ENCODE measurements around the gene GGCX.
"Not testable (repeated sequence)": the region's sequence is repeated elsewhere in the genome, so short reads cannot be mapped to it uniquely, and the experiment has no call there.

GGCX gene

DNA sequence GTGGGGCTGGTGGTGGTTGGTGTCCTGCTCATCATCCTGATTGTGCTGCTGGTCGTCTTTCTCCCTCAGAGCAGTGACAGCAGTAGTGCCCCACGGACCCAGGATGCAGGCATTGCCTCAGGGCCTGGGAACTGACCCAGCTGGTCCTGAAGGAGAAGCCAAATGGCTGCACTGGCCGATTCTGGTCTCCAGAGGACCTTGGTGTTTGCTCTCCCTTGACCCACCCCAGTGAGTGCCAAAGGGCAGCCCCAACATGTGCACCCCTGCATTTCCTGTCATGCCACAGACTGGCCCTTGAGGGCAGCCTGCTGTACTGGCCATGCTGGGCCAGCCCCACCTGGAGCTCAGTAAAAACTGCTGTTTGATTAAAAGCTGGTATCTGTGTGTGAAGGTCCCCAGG lies 31.7 kb upstream of the GGCX start:
- no peak for DNase-seq

DNA sequence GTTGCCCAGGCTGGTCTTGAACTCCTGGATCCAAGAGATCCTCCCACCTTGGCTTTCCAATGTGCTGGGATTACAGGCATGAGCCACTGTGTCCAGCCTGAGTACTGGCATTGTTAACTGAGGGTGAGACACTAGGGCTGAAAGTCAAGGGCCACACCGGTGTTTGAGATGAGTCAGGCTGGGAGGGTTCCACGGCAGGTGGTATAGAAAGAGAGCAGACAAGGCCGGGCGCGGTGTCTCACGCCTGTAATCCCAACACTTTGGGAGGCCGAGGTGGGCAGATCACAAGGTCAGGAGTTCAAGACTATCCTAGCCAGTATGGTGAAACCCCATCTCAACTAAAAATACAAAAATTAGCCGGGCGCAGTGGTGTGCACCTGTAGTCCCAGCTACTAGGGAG lies 31.0 kb upstream of the GGCX start:
- not testable (repeated sequence) for DNase-seq

- DNase-seq: no peak
Measured at GRCh38 chr2:85591563-85591962, 30.3 kb upstream of the GGCX start.

- no peak for DNase-seq
Measured at GRCh38 chr2:85590950-85591349, 29.7 kb upstream of the GGCX start.

DNA sequence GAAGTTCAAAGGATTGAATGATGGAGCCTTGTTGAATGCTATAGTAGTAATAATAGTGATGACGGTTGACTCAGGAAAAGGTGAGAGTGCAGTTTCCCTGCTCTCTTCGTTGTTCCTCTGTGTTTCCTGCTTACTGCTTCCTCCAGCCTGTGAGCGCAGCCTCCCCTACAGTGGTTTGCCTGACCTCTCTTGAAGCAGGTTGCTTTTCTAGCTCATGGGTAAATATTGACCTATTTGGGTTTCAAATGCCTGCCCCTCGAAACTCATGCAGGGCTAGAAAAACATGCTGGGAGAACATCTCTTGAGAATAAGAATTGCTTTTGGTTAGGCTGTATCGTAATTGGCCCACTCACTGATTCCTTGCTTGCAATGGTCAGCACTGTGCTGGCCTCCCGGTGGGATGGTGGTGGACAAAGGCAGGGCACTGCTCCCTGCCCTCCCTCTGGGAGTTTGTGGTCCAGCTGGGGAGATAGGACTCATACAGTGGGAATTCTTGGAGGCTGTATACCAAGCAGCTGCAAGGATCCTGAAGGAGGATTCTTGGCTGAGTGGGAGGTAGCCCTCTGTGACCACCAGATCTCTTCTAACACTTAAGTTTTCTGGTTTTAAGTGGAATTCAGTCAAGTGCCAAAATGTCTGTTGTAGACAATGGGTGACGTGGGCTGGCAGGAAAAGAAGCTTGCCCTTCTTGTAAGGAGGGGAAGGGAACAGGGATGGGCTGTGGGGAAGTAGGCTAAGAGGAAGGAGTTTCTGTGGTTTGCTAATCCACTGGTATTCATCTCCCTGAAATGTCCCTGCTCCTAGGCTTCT lies 28.9 kb upstream of the GGCX start:
- no peak for DNase-seq

DNA sequence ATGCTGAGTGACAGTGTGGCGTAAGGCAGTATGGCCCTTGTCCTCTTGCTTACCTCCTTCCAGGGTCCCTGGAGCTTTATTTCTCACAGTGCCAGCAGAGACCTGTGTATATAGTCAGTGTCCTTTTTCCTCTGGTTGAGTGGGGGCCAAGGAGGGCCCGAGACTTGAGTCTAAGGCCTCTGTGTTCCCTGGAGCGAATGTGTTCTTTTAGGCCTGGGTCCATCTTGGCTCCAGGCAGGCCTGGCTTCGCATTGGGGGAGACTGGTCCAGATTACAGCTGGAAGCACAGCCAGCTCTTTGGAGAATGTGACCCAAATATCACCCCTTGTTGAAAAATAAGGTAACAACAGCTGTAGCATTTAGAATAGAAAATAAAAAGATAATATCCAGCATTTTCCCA lies 27.9 kb upstream of the GGCX start:
- DNase-seq: no peak

DNA sequence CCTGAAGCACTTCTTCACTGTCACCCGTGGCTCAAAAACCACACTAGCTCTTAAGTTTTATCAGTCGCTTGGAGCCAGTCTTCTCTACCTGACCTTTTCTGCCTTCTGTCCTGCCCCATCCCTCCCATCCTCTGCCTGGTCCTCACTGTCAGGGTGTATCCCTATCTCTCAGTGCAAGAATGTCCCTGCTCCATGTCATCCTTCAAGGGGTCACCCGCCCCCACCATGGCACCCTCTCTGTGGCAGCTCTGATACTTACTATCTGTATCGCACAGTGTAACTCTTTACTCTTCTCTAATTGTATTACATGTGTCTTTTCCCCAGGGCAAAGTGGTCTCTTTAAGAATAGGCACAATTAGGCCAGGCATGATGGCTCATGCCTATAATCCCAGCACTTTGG lies 27.4 kb upstream of the GGCX start:
- DNase-seq: no peak

- no peak for DNase-seq
Measured at GRCh38 chr2:85588236-85588635, 26.9 kb upstream of the GGCX start.

DNA sequence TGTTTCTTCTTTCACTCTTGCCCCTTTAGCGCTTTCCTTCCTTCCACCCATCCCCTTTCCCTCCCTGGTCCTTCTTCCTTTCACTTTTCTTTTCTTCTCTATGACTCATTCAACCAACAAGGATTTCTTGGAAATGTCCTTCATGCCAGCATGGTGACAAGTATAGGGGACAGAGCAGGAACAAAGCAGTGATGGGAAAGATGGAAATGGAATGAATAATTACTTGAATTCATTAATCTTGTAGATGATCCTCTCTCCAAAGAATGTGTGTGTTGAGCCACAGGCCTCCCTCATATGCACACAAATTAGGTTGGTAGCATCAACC lies 24.4 kb upstream of the GGCX start:
- no peak for DNase-seq

DNA sequence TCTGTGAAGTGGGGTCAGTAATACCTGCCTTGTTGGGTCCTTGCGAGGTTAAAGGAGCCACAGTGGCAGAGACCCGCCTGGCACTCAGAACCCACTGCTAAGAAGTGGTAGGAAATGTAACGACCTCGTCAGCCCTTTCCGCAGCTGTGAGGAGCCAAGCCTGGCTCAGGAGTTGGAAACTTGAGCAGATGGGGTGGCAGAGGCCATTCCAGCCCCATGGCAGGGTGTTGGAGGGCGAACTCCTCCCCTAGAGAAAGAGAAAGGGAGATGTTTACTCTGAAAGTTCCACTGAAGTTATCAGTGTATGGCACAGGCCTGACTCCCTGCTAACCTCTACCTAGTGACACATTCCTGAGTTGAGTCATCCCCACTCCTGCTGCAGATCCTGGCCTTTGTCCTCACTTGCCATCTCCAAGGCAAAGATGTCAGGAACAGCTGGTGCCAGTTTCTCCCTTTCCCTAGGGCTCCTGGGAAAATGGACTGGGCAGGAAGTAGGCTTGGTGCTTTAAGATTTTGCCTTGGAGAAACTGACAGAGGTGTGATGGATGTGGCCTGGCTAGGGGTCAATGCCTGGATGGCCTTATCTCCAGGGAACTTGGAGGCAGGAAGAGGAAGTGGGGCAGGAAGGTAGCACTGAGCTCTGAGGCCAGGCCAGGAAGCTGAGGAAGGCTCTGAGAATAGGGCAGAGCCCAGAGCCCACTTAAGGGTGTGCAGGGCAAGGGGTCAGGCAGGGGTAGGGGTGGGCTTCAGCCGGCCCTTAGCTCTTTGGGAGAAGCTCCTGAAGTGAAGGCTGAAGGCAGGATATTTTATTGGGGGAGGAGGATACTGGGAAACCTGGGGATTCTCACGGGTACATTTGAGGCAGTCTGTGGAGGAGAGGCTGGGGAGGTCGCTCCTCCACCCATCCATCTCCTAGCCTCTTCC lies 23.8 kb upstream of the GGCX start:
- DNase-seq: no peak

GRCh38 chr2:85584354-85584856 lies 23.1 kb upstream of the GGCX start, which contains the start of gene VAMP5:
Gene VAMP5, plus strand, starts transcription at chr2:85584431. Its CDS starts 60 bp downstream, at chr2:85584491.
- DNase-seq: no peak

GRCh38 chr2:85583667-85584353 lies 22.5 kb upstream of the GGCX start:
- DNase-seq: no peak

DNA sequence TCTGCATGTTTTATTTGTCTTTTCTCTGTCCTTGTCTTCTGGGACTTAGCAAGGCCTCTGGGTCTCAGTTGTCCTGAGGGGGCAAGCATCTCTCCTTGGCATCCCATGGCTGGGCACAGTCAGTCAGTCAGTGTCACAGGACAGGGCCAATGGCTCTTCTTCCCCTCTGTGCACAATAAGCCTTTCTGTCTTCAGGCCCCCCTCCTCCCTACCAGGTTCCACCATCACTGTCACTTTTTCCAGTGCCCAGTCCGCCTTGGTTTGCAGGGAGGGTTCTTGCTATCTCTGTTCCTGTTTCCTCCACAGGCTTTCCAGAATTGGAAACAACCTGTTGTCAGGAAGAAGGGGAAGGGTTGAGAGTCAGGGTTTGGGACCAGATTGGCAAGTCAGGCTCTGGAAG lies 21.2 kb upstream of the GGCX start:
- no peak for DNase-seq

DNA sequence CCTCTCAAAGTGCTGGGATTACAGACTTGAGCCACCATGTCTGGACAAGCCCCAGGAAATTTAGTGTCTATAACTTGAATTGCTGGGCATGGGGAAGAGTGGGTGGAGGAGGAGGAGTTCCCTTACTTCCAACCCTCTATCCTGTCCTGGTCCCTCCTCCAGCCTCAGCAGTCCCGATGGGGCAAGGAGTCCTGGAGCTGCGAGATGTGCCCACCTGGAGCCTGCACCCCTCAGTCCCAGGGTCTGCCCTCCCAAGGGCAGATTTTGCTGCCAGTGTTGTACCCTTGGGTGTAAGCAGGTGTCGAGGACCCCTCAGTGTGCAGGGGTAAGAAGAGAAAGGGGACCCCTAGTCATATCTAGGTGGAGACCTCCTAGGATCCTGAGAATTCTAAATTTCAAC lies 18.9 kb upstream of the GGCX start:
- DNase-seq: no peak

DNA sequence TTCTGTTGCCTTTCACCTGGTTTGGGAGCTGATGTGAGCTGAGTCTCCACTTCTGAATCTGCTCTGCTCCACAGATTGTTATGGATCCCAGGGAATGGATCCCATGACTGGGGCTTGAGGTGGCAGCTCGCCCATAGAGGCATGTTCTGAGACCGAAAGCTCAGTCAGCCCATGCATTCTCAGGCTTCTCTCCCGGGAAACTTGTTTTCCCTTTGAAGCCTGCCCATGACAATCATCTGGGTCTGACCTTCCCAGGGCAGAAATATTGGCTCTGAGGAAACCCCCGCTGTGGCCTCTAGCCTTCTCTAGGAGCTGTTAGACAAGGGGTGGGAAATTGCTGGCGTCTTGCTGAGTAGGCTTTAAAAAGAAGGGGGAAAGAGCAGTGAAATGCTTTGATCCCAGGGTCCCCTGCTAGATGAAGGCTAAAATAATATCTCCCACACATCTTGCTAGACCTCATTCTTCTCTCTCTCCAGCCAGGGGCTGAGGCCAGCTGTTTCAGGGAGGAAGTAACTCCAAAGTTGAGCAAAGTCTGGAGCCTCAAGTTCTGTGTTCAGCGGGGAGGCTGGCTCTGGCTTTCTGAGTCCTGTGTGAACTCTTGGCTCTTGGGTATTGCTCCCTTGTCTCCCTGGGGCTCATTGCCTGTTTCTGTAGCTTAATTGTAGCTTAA lies 18.1 kb upstream of the GGCX start:
- DNase-seq: no peak

GRCh38 chr2:85578243-85579180 lies 17.2 kb upstream of the GGCX start:
- DNase-seq: no peak

GRCh38 chr2:85577386-85578242 lies 16.3 kb upstream of the GGCX start, which contains the start of gene VAMP8:
Gene VAMP8, plus strand, starts transcription at chr2:85577586. Its CDS starts 61 bp downstream, at chr2:85577647.
- DNase-seq: no peak

GRCh38 chr2:85577063-85577385 lies 15.7 kb upstream of the GGCX start:
- no peak for DNase-seq

DNA sequence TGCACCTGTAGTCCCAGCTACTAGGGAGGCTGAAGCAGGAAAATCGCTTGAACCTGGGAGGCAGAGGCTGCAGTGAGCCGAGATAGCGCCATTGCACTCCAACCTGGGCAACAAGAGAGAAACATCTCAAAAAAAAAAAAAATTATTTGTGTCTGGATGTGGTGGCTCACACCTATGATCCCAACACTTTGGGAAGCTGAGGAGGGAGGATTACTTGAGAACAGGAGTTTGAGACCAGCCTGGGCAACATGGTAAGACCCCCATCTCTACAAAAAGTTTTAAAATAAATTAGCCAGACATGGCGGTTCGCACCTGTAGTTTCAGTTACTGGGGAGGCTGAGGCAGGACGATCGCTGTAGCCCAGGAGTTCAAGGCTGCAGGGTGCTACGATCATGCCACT lies 14.4 kb upstream of the GGCX start:
- no peak for DNase-seq

GRCh38 chr2:85566265-85566664 lies 5.0 kb upstream of the GGCX start:
- DNase-seq: no peak

DNA sequence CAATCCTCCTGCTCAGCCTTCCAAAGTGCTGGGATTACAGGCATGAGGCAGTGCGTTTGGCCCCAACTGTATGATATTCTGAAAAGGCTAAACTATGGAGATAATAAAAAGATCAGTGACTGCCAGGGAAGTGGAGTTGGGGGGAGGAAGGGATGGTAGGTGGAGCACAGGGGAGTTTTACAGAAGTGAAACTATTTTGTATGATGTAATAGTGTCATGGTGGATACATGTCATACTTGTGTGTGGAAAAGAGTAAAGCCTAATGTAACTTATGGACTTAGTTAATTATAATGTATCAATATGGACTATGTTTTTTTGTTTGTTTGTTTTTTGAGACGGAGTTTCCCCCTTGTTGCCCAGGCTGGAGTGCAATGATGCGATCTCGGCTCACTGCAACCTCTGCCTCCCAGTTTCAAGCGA lies 2.9 kb upstream of the GGCX start:
- no peak for DNase-seq

Measured in COR-L47 (cell line).